ENCODE results near the gene MVB12B.

The MVB12B gene

GRCh38 chr9:126435626-126436025, 109.0 kb downstream of the MVB12B start:
- no peak for DNase-seq

- no peak for DNase-seq
These were observed 110.1 kb downstream of the MVB12B start for GRCh38 chr9:126436545-126437267.

GRCh38 chr9:126437268-126437666, 110.6 kb downstream of the MVB12B start:
- DNase-seq = no peak

- DNase-seq = no peak
These were observed 111.1 kb downstream of the MVB12B start for GRCh38 chr9:126437701-126438100.

- DNase-seq = no peak
These were observed 112.2 kb downstream of the MVB12B start for GRCh38 chr9:126438741-126439401.

- DNase-seq = no peak
These were observed 112.8 kb downstream of the MVB12B start for GRCh38 chr9:126439402-126439765.

GRCh38 chr9:126439883-126440653, 113.4 kb downstream of the MVB12B start:
- no peak for DNase-seq

GRCh38 chr9:126440940-126441339, 114.3 kb downstream of the MVB12B start:
- no peak for DNase-seq

GRCh38 chr9:126442636-126443035, 116.0 kb downstream of the MVB12B start:
- no peak for DNase-seq

- no peak for DNase-seq
These were observed 116.5 kb downstream of the MVB12B start for GRCh38 chr9:126443144-126443543.

GRCh38 chr9:126448136-126448535, 121.5 kb downstream of the MVB12B start:
- no peak for DNase-seq

- no peak for DNase-seq
These were observed 122.4 kb downstream of the MVB12B start for GRCh38 chr9:126448865-126449577.

- DNase-seq = no peak
These were observed 123.4 kb downstream of the MVB12B start for GRCh38 chr9:126449725-126450667.

- no peak for DNase-seq
These were observed 124.1 kb downstream of the MVB12B start for GRCh38 chr9:126450668-126451205.

GRCh38 chr9:126451316-126451885, 124.8 kb downstream of the MVB12B start:
- DNase-seq = no peak

- DNase-seq = no peak
These were observed 125.5 kb downstream of the MVB12B start for GRCh38 chr9:126452106-126452505.

GRCh38 chr9:126453156-126453963, 126.7 kb downstream of the MVB12B start:
- DNase-seq = no peak

- no peak for DNase-seq
These were observed 127.6 kb downstream of the MVB12B start for GRCh38 chr9:126454215-126454614.

GRCh38 chr9:126454795-126455194, 128.2 kb downstream of the MVB12B start:
- DNase-seq = no peak

- no peak for DNase-seq
These were observed 130.0 kb downstream of the MVB12B start for GRCh38 chr9:126456441-126457174.

All from CD4-positive, alpha-beta T cell treated with Interleukin-12 subunit alpha and Interleukin-12 subunit beta, for 1 hour (primary cell).